ENCODE results near the gene WDR88.
A peak's percentile ranks its signal among the peaks of the same experiment; 100 is the strongest.
"Not testable (repeated sequence)": the region's sequence is repeated elsewhere in the genome, so short reads cannot be mapped to it uniquely, and the experiment has no call there.

Gene WDR88

DNA sequence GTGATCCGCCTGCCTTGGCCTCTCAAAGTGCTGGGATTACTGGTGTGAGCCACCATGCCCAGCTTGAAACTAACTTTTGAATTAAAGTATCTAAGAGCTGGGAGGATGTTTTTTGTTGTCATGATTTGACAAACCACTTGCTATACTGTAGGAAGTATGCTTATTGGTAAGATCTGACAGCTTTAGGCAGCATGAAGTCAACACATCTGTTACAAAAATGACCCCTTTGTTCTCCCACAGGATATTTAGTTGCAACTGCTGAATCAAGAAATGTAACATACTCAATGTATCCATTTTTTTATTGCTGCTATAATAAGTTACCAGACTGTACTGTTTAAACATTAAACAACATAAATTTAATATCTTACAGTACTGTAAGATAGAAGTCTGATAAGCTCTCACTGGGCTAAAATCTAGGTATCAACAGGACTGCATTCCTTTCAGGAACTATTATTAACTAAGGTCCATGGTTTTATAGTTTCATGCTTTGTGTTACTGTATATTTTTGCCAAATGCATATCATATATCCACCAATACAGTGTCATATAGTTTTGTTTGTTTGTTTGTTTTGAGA lies 39.4 kb downstream of the WDR88 start:
- no peak for DNase-seq (ENCODE audit: low read depth)

DNA sequence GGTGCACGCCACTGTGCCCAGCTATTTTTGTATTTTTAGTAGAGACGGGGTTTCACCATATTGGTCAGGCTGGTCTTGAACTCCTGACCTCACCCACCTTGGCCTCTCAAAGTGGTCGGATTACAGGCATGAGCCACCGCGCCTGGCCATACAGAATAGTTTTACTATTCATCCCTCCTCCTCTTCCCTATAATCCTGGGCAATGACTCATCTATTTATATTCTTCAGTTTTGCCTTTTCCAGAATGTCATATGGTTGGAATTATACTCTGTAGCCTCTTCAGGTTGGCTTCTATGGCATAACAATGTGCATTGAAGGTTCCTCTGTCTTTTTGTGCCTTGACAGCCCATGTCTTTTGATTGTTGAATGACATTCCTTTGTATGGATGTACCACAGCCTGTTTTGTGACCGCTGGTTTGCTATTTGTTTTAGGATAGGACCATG lies 40.0 kb downstream of the WDR88 start:
- DNase-seq (ENCODE audit: low read depth) = no peak

DNA sequence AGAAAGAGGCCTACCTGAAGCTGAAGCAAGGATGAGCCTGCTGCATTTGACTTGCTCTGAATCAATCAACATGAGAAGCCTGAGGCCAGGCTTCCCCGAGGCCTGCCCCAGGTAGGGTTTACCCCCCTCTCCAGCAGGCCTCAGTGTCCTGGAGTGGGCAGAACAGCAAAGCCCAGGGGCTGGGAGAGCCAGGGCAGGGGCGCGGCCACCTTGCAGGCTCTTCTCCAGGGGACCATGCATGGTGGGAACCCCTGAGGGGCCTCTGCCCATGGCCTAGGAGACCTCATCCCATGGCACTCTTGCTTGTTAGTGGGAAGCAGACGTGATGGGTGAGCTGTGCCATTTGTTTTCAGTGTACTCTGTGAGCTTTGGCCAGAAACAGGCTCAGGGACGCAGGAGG lies 42.3 kb downstream of the WDR88 start:
- no peak for DNase-seq (ENCODE audit: low read depth)

DNA sequence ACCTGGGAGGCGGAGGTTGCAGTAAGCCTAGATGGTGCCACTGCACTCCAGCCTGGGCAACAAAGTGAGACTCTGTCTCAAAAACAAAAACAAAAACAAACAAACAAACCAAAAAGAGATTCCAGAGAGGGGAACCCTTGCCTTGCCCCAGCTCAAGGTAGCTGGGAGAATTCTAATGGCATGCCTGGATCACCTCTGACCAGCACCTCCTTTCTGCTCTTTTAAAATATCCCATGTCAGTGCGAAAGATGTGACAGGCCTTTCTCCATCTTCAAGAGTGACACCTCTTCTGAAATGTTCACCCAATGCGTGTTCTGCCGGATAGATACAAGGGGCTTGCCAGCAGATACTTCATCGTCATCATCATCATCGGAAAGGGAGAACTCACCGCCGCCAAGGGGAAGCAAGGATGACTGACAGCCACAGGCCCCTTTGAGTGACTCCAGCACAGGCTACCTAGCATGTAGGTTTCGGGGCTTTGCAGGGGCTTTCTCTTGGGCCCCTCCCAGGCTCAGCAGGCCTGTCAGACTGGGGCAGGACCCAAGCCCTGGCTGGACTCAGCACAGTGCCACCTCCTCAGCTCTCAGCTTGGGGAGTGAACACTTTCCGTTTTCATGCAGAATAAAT lies 43.4 kb downstream of the WDR88 start:
- DNase-seq (ENCODE audit: low read depth) = no peak

DNA sequence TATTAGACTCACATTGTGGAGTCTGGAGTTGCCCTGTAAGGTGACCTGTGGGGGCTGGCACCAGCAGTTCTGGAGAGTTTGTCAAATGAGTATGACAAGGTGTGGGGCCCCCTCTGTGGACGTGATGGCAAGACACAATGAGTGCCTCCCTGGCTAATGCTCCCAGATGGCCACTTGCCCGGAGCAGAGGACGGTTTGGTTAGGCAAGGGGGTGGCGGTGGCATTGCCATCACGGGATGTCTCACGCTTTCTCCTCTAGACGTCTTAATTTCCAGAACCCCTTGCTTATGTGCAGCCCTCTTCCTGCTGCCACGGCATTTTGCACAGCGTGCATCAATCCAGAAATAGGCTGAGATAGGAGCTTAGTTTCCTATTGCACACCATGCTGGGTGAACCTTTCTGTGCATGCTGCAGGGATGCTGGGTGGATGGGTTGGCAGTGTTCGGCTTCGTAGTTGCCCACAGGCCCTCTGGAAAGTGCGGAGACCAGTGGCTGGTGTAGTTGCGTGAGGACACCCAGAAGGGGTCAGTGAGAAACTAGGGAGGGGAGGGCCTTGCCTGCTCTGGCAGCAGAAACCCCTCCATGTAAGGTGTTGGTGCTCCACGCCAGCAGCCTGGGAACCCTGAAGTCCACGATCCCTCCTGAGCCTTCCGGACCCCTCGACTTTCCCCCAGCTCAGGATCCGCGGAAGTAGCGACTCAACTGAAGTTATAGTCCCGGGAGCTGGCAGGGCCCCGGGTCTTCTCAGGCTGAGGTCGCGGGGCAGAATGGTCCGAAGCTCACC lies 44.2 kb downstream of the WDR88 start:
- no peak for DNase-seq (ENCODE audit: low read depth)

DNA sequence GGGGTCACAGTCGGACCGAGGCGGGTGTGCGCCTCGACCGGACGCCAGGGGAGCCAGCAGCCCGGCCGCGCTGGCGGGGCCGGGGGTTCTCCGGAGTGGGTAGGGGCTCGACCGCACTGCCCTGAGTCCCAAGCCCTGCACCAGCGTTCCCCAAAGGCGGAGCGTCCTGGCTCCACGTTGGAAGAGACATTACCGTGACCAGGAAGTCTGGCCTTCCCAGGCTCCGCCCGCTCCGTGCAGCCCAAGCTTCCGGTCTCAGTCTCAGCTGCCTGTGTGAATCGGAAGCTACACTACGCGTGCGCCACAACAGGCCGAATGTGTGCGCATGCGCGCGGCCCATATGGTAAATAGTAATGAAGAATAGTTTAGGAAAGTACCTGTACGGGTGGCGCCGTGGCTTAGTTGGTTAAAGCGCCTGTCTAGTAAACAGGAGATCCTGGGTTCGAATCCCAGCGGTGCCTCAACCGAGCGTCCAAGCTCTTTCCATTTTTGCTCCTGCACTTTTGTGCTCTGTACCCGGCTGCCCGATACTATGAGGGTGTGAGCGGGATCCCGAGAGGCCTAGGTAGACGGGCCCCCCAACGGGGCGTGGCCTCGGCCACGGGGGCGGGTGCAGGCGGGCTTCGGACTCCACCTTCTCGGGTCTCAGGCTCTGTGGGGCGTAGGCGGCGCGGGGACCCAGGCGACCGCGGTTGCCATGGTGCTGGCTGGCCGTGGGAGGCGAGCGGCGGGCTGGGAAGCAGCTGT lies 44.9 kb downstream of the WDR88 start:
- peak; percentile 98 for DNase-seq (ENCODE audit: low read depth)

DNA sequence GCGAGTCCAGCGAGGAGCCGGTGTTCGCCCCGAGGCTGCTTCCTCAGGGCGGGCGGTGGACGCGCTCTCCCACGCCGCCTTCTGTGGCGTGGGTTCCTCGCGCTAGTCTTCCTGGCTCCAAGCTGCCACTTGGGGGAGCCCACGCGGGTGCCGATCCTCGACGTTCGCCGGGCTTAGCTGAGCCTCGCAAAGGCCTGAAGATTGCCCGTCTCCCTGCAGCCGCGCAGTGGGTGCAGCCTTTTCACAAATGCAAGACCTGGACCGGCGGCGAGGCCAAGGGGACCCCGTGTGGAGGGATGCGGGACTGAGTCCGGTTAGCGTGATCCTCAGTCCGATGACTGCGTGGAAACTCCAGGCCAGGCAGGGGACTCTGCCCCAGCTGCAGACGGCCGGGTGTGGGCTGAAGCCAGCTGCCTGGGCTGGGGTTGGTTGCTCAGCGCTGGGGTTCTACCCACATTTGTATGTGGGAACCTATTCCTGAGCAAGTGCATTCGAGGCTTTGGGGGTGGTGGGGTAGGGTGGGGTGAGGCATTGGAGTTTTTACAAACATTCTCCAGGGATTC lies 45.6 kb downstream of the WDR88 start:
- DNase-seq (ENCODE audit: low read depth) = no peak

DNA sequence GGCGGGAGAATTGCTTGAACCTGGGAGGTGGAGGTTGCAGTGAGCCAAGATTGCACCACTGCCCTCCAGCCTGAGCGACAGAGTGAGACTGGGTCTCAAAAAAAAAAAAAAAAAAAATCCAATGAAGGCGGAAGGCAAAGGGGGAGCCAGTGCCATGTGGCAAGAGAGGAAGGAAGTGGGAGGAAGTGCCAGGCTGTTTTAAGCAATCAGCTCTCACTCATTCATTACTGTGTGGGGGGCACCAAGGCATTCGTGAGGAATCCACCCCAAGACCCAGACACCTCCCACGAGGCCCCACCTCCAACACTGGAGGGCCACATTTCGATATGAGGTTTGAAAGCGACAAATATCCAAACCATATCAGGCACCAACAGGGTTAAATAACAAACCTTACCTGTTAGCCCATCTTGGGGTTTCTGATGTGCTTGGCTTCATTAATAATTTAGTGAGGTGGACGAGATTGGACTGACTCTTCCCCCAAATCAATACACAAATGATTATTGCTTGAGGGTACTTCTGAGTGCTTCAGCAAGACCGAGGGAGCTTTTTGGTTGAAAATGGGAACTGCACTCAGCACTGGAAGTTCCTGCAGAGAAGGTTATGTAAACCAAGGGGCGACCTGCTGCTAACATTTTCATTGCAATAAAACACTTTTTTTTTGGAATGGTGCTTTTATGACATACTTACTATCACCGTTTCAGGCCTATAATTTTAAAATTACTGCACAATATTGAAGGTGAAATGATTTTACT lies 54.7 kb downstream of the WDR88 start:
- no peak for DNase-seq (ENCODE audit: low read depth)

DNA sequence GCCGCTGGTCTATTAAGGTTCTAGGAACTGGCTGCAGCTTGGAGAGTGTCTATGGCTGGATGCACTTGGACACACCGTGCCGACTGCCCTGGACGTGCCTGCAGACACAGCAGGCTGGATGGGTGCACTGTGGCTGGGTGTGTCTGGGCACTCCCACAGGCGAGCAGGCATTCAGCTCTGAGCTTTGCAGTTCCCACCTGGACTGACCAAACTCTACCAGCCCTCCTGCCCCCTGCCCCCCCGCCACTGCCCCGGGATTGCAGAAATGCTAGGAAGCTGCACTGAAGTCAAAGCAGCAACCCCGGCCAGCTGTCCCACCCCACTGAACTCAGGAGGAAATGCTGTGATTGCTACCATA lies 55.2 kb downstream of the WDR88 start:
- DNase-seq (ENCODE audit: low read depth) = no peak

DNA sequence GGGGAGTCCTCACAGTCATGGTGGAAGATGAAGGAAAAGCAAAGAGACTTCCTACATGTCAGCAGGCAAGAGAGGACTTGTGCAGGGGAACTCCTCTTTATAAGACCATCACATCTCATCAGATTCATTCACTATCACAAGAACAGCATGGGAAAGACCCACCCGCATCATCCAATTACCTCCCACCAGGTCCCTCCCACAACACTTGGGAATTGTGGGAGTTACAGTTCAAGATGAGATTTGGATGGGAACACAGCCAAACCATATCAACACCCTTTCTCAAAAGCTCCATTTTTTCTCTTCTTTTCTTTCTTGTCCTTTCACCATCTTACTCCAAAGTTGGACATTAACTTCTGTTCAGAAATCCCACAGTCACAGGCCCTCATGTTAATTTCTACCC lies 57.5 kb downstream of the WDR88 start:
- DNase-seq (ENCODE audit: low read depth) = no peak

DNA sequence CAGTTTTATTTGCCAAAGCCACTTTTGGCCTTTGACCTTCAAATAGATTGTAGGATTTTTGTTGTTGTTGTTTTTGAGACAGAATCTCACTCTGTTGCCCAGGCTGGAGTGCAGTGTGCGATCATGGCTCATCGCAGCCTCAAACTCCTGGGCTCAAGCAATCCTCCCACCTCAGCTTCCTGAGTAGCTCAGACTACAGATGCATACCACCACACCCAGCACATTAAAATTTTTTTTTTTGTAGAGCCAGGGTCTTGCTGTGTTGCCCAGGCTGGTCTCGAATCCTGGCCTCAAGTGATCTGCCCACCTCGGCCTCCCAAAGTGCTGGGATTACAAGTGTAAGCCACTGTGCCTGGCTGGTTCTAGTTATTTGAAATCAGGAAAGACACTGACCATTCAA lies 59.2 kb downstream of the WDR88 start:
- DNase-seq (ENCODE audit: low read depth) = not testable (repeated sequence)

DNA sequence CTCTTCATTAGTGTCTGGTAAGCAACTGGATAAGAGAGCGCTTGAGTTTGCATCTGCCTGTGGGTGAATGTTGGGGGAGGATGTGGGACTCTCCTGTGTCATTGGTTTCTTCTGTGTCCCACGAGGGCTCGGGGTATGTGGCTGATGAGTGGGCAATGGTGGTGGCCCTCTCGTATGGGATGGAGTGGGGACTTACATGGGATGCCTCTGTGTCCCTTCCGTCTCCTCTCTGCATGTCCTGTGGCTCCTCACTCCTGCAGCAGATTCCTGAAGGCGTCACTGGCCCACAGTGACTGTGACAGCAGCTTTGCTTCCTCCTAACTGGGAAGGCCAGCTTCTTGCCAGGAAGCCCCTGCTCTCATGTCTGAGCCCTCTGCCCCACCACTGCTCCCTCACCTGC lies 59.6 kb downstream of the WDR88 start:
- no peak for DNase-seq (ENCODE audit: low read depth)

DNA sequence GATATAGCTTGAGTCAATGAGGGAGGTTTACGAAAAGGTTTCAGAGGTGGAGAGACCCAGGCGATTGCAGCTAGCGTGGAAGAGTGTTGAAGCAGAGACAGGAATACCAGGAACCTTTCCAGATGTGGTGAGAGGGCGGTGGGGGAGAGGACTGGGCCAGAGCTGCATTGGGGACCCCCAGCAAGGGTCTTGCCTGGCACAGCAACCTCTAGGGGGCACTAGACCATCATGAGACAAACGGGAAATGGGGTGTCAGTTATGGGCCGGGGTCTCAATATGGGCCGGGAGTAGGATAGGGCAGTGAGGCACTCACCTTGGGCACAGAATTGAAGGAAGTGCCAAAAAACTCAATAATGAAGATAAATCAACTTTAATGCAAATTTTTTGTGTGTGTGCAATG lies 60.1 kb downstream of the WDR88 start:
- DNase-seq (ENCODE audit: low read depth) = no peak

DNA sequence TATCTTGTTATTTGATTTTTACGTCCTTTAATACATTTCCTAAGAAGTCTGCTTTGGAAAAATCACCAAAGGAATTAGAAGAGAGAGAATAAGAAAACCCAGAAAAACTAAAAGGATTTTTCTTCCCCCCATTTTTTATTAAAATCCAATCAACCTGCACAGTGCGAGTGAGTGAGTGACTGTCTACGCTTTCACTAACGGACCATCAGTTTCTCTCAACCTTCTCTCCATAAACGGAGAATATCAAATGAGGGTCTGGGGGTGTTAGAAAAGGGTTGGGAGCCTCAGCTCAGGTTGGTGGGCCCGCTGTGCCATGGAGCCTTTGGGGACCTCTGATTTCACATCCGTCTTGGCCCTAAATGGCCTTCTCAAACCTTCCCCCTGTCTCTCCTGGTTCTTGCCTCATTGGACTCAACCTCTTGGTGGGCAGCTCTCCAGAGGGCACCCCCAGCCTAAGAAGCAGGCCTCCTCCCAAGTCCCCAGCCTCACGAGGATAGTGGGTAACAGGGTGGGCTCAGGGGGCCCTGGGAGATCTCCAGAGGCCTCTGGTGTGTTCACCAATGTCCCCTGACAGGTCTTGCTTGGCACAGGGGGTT lies 61.5 kb downstream of the WDR88 start:
- no peak for DNase-seq (ENCODE audit: low read depth)

DNA sequence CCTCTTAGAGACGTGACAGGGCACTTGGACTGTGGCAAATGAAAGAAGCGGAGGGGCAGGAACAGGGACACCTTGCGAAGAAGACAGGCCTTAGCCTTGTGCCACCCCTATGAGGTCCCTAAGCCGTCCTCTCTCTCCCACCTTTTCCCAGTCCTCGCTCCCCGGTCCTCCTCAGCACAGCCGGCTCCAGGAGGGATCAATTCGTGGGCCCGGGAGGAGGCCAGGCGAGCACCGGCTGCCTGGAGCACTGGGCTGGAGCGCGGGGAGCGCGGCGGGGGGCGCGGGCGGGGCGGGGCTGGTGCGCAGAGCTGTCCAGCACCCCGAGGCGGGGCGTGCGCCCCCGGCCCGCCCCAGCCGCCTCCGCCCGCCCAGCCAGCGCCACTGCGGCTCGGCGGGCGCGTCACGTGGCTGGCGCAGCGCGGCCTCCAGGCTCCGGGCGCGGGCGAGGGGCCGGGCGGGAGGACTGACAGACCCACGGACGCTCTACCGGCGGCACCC lies 62.0 kb downstream of the WDR88 start, which contains the start of gene LRP3:
Gene LRP3, plus strand, starts transcription at position 466 of the 498 bp plus-strand sequence. CDS start 456 bp downstream, outside the sequence.
- DNase-seq (ENCODE audit: low read depth) = no peak

DNA sequence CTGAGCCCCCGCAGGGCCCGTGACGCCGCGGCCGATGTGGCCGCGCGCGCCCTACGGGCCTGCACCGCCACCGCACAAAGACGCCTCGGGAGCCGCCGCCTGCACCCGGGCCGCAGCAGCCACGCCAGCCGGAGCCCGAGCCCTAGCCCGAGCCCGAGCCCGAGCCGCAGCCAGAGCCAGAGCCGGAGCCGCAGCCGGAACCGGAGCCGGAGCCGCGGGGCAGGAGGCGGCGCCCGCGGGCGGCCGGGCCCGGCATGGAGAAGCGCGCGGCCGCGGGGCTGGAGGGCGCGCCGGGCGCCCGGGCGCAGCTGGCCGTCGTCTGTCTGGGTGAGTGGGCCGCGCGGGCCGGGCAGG lies 62.6 kb downstream of the WDR88 start:
- DNase-seq (ENCODE audit: low read depth) = no peak

DNA sequence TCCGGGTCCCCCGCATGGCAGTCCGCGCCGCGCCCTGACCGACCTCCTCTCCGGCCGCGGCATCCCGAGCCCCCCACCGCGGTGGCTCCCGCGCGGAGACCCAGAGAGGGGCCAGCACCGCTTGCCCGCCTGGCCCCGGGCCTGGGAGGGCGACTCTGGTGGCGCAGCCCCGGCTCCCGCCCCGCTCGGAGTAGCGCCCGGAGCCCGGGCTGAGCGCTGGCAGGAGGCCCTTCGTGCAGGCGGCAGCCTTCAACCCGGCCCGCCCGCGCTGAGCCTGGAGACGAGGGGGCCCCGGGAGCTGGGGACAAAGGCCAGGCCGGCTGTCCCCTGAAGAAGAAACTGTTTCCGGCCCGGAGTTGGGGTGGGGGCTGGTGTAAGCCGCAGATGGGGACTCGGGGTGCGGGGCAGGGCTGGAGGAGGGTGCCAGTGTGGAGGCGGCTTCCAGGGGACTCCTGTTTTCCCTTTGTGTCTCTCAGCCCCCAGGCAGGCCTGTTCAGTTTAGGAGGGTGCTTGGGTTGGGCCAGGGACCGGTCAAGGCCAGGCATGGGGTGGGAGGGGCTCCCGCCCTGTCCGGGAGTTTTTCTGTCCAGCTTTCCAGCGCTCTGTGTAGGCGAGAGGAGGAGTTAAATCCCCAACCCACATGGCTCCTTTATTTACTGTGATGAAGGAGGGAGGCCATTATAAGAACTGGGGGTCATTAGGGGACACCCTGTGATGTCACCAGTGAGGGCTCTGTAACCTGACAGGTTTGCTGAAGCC lies 63.2 kb downstream of the WDR88 start:
- DNase-seq (ENCODE audit: low read depth) = no peak

DNA sequence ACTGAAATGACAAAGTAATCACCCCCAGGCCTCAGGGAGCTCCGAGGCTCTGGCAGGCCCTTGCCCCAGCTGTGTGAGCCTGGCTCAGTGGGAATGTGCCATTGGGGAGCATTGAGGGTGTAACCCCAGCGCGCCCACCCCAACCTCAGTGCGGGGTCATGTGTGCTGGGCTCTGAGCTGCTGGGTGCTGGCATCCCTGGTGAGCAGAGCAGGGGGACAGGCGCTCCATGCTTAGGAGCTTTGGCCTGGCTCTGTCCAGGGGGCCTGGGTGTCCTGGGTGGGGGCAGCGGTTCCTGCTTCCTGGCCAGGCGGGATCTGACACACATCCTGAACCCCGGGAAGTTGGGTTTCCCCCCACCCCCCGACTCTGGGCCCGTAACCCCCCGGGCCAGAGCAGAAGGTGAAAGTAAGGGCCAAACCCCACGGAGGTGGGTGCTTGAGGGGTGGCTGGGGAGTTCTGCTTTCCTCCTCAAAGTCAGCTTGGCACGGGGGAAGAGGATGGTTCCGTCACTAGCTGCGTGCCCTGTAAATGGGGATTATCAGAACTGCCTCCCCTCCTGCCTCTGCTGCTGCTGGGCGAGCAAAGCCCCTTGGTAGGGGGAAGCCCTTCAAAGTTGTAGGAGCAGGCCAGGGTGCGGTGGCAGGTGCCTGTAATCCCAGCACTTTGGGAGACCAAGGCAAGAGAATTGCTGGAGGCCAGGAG lies 63.9 kb downstream of the WDR88 start:
- no peak for DNase-seq (ENCODE audit: low read depth)

DNA sequence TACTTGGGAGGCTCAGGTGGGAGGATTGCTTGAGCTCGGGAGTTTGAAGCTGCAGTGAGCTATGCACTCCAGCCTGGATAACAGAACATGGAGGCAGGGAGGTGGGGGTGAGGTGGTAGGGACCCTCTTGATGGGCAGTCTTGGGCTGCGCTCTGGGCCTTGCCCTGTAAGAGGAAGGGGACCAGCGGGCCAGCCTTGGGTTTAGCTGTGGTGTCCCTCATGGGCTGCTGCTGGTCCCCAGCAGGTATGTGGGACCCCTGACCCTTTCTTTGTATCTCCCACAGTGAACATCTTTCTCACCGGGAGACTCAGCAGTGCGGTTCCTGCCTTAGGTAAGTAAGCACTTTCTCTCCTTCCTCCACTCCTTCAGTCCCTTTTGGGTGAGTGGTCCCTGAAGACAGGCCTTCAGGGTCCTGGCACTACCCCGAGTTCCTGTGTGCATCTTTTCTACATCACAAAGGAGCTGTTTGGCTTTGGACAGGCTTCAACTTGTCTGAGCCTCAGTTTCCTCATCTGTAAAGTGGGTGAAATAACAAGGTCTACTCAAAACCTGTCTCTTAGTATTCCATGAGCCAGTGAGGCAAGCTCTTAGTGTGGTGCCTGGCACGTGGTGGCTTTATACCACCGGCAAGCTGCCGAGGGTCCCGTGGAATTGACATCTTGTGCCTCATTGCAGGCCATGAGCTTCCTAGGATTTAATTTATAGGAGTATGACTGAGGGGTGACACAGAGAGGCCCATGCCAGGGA lies 64.7 kb downstream of the WDR88 start:
- no peak for DNase-seq (ENCODE audit: low read depth)

Measured in stimulated activated CD8-positive, alpha-beta memory T cell treated with anti-CD3 and anti-CD28 coated beads, Interleukin-12 subunit alpha, Interleukin-12 subunit beta, amount 100 ng/mL, for 4 hours (primary cell).